IMR-90 (cell line): ENCODE data around the gene RAET1E. TPM values are rescaled to one million over a fixed set of nuclear protein-coding genes. Genes with fewer than 3 reads are reported as not detected.

ENCODE experiments used
- ATAC-seq: fragments of 200-7000 bp; cut with Tn5 transposase; 2 replicates; pipeline ENCODE4 v1.9.1; 2020; ENCODE audit warnings: low read depth, mild to moderate bottlenecking, moderate library complexity
- BruUV-seq: library from RNA; stranded (reverse); fragments of 400-500 nt; replicated peaks from 2 replicates; lab custom pipeline; 2021; lab: Mats Ljungman, UMichigan
- CTCF ChIA-PET: fragments of 300-600 bp; formaldehyde crosslinking; extraction: SDS; loops from one replicate; lab custom pipeline; 2021; ENCODE audit warnings: antibody characterized with exemption; lab: Yijun Ruan, JAX
- POLR2A ChIA-PET: fragments of 300-600 bp; sonication (Branson Sonifier 250); formaldehyde crosslinking; loops from one replicate; lab custom pipeline; 2022; ENCODE audit warnings: antibody characterized with exemption; ENCODE audit not compliant: unreplicated experiment; lab: Charles Lee
- DNase-seq: peaks from one replicate; pipeline ENCODE4 v3.0.0; 2013
- H2AFZ ChIP-seq: replicated peaks from 2 replicates; pipeline ENCODE3; 2013; ENCODE audit warnings: low read length, mild to moderate bottlenecking; ENCODE audit not compliant: poor library complexity
- H2AK5ac ChIP-seq: 2 replicates; pipeline ENCODE4 v1.6.1; 2013; ENCODE audit warnings: low read depth, low read length, inconsistent platforms
- H2AK9ac ChIP-seq: replicated peaks from 2 replicates; pipeline ENCODE3; 2013; ENCODE audit warnings: mild to moderate bottlenecking, low read depth, low read length, moderate library complexity; ENCODE audit not compliant: poor library complexity
- H2BK120ac ChIP-seq: 2 replicates; pipeline ENCODE4 v1.6.1; 2013; ENCODE audit warnings: low read depth, low read length, inconsistent platforms
- H2BK15ac ChIP-seq: 3 replicates; pipeline ENCODE4 v1.6.1; 2013; ENCODE audit warnings: low read depth, low read length, inconsistent platforms
- H2BK20ac ChIP-seq: 2 replicates; pipeline ENCODE4 v1.6.1; 2013; ENCODE audit warnings: low read depth, mild to moderate bottlenecking, inconsistent platforms, low read length, moderate library complexity
- H2BK5ac ChIP-seq: 2 replicates; pipeline ENCODE4 v1.6.1; 2013; ENCODE audit warnings: mild to moderate bottlenecking, low read depth, low read length, inconsistent platforms; ENCODE audit not compliant: poor library complexity, severe bottlenecking
- H3K14ac ChIP-seq: replicated peaks from 2 replicates; pipeline ENCODE4 v1.6.1; 2013; ENCODE audit warnings: low read depth, low read length, inconsistent platforms
- H3K18ac ChIP-seq: 2 replicates; pipeline ENCODE4 v1.6.1; 2013; ENCODE audit warnings: low read depth, low read length, control low read depth
- H3K23ac ChIP-seq: 2 replicates; pipeline ENCODE4 v1.6.1; 2013; ENCODE audit warnings: low read depth, low read length, inconsistent platforms
- H3K27ac ChIP-seq: 2 replicates; pipeline ENCODE4 v1.5.1; 2013; ENCODE audit warnings: mild to moderate bottlenecking, control low read depth, low read length; ENCODE audit not compliant: insufficient read depth
- H3K27me3 ChIP-seq: 2 replicates; pipeline ENCODE4 v1.6.1; 2013; ENCODE audit warnings: low read length; ENCODE audit not compliant: control insufficient read depth, insufficient read depth
- H3K36me3 ChIP-seq: 2 replicates; pipeline ENCODE4 v1.6.1; 2013; ENCODE audit warnings: low read length, mixed read lengths; ENCODE audit not compliant: control insufficient read depth, insufficient read depth
- H3K4ac ChIP-seq: 2 replicates; pipeline ENCODE4 v1.6.1; 2013; ENCODE audit warnings: low read depth, low read length, inconsistent platforms
- H3K4me1 ChIP-seq: 2 replicates; pipeline ENCODE4 v1.6.1; 2013; ENCODE audit warnings: low read length, mixed read lengths; ENCODE audit not compliant: control insufficient read depth, insufficient read depth
- H3K4me2 ChIP-seq: 2 replicates; pipeline ENCODE4 v1.6.1; 2013; ENCODE audit warnings: low read depth, mild to moderate bottlenecking, control low read depth, low read length, moderate library complexity
- H3K4me3 ChIP-seq: 2 replicates; pipeline ENCODE4 v1.5.1; 2013; ENCODE audit warnings: low read depth, mild to moderate bottlenecking, control low read depth, low read length, moderate library complexity; ENCODE audit not compliant: insufficient read depth
- H3K56ac ChIP-seq: 2 replicates; pipeline ENCODE4 v1.6.1; 2013; ENCODE audit warnings: low read length, inconsistent platforms; ENCODE audit not compliant: insufficient read depth; ENCODE audit errors: extremely low read depth
- H3K79me1 ChIP-seq, 2 experiments: 2 replicates each; pipeline ENCODE4 v1.6.1; 2013; ENCODE audit warnings: low read length in 2 of 2, inconsistent platforms in 1 of 2, low read depth in 1 of 2
- H3K9ac ChIP-seq: 2 replicates; pipeline ENCODE4 v1.6.1; 2013; ENCODE audit warnings: low read depth, low read length, control low read depth
- H3K9me1 ChIP-seq: 2 replicates; pipeline ENCODE4 v1.6.1; 2013; ENCODE audit warnings: low read length, inconsistent platforms; ENCODE audit not compliant: insufficient read depth
- H3K9me3 ChIP-seq: 2 replicates; pipeline ENCODE4 v1.6.1; 2013; ENCODE audit warnings: low read length; ENCODE audit not compliant: control insufficient read depth, insufficient read depth
- H4K20me1 ChIP-seq: 2 replicates; pipeline ENCODE4 v1.6.1; 2013; ENCODE audit warnings: low read length, inconsistent platforms; ENCODE audit not compliant: insufficient read depth
- H4K5ac ChIP-seq: 2 replicates; pipeline ENCODE4 v1.6.1; 2013; ENCODE audit warnings: mild to moderate bottlenecking, low read depth, low read length, control low read depth
- H4K8ac ChIP-seq, 2 experiments: 2 replicates each; pipeline ENCODE4 v1.6.1; 2013; ENCODE audit warnings: low read depth in 2 of 2, low read length in 2 of 2, control low read depth in 1 of 2, inconsistent platforms in 1 of 2
- H4K91ac ChIP-seq: 2 replicates; pipeline ENCODE4 v1.6.1; 2013; ENCODE audit warnings: low read depth, low read length, inconsistent platforms; ENCODE audit not compliant: insufficient read depth
- BHLHE40 ChIP-seq: fragments of 150-350 bp; IDR thresholded peaks from 2 replicates; pipeline ENCODE4 v1.6.1; 2016; ENCODE audit warnings: mild to moderate bottlenecking, low read depth, low read length
- CEBPB ChIP-seq: IDR thresholded peaks from 2 replicates; pipeline ENCODE4 v1.6.1; 2012; ENCODE audit warnings: low read depth, low read length, improper control_type of control experiment
- CHD1 ChIP-seq: IDR thresholded peaks from 2 replicates; pipeline ENCODE4 v1.6.1; 2012; ENCODE audit warnings: low read depth, low read length, improper control_type of control experiment
- FOS ChIP-seq: fragments of 150-350 bp; IDR thresholded peaks from 2 replicates; pipeline ENCODE4 v1.6.1; 2016; ENCODE audit warnings: low read depth, low read length
- MAFK ChIP-seq: IDR thresholded peaks from 2 replicates; pipeline ENCODE4 v1.6.1; 2012; ENCODE audit warnings: low read depth, low read length, improper control_type of control experiment
- MAZ ChIP-seq: IDR thresholded peaks from 2 replicates; pipeline ENCODE4 v1.6.1; 2012; ENCODE audit warnings: low read depth, mild to moderate bottlenecking, low read length, improper control_type of control experiment, moderate library complexity, borderline replicate concordance
- MXI1 ChIP-seq: IDR thresholded peaks from 2 replicates; pipeline ENCODE4 v1.6.1; 2012; ENCODE audit warnings: low read depth, mild to moderate bottlenecking, low read length, moderate library complexity, borderline replicate concordance
- NFE2L2 ChIP-seq: fragments of 150-350 bp; IDR thresholded peaks from 2 replicates; pipeline ENCODE4 v1.6.1; 2016; ENCODE audit warnings: low read depth, mild to moderate bottlenecking, low read length
- POLR2A ChIP-seq: IDR thresholded peaks from 2 replicates; pipeline ENCODE4 v1.6.1; 2012; ENCODE audit warnings: mild to moderate bottlenecking, low read depth, low read length
- RAD21 ChIP-seq: IDR thresholded peaks from 2 replicates; pipeline ENCODE4 v1.6.1; 2012; ENCODE audit warnings: low read length, improper control_type of control experiment
- RCOR1 ChIP-seq: IDR thresholded peaks from 2 replicates; pipeline ENCODE4 v1.6.1; 2012; ENCODE audit warnings: mild to moderate bottlenecking, low read length, improper control_type of control experiment; ENCODE audit not compliant: insufficient replicate concordance
- RFX5 ChIP-seq: IDR thresholded peaks from 2 replicates; pipeline ENCODE4 v1.8.0; 2012; ENCODE audit warnings: low read depth, mild to moderate bottlenecking, low read length, moderate library complexity
- SMC3 ChIP-seq: fragments of 150-350 bp; IDR thresholded peaks from 2 replicates; pipeline ENCODE4 v1.6.1; 2016; ENCODE audit warnings: low read depth, mild to moderate bottlenecking, antibody characterized with exemption, low read length, moderate library complexity
- USF2 ChIP-seq: fragments of 150-350 bp; IDR thresholded peaks from 2 replicates; pipeline ENCODE4 v1.6.1; 2017; ENCODE audit warnings: mild to moderate bottlenecking, antibody characterized with exemption, low read length, low read depth
- WGBS, 2 experiments: methylation state at CpG; one replicate each; pipeline versions ENCODE4 v1.1.5 to v1.1.7; 2013; ENCODE audit warnings: missing lambda C conversion rate in 2 of 2; ENCODE audit not compliant: insufficient read length in 1 of 2; ENCODE audit errors: extremely low coverage in 2 of 2; 5-methylcytosine and 5-hydroxymethylcytosine counted together
- dilution Hi-C: fragments of 300-500 bp; cut with HindIII; formaldehyde crosslinking; loops from one replicate; pipeline ENCODE4 v1.14.3; 2018; ENCODE audit warnings: low sequenced_read_pairs; ENCODE audit not compliant: unreplicated experiment
- in situ Hi-C: fragments of 300-500 bp; cut with MboI; formaldehyde crosslinking; loops from 3 replicates; pipeline ENCODE4 v1.14.3; 2019; ENCODE audit warnings: low sequenced_read_pairs, inconsistent platforms, mixed read lengths
- intact Hi-C: fragments of 100-400 bp; cut with micrococcal nuclease; formaldehyde crosslinking; loops from 2 replicates; pipeline ENCODE4 v1.10.0; 2022
- polyA plus RNA-seq, 3 experiments: library from polyadenylated mRNA; depleted of rRNA; stranded (reverse); fragments of >200 nt; gene quantifications; 2 replicates each; pipeline ENCODE4 v1.2.3, GENCODE V29; 2012; ENCODE audit warnings: low replicate concordance in 1 of 3
- total RNA-seq: library from RNA; depleted of rRNA; stranded (reverse); fragments of >200 nt; gene quantifications from 2 replicates; pipeline ENCODE4 v1.2.3, GENCODE V29; 2012
- TF ChIP-seq, protein P1 (sequence below): fragments of 150-350 bp; IDR thresholded peaks from 2 replicates; pipeline ENCODE4 v1.6.1; 2016; ENCODE audit warnings: low read depth, mild to moderate bottlenecking, low read length, moderate library complexity, borderline replicate concordance

RAET1E gene
- total and polyA plus RNA-seq, 2 of the 4 experiments (the other 2 are of a cell fraction): not detected

GRCh38 chr6:149924933-149925252 lies 27.0 kb upstream of the RAET1E start:
- Histone ChIP-seq H3K4ac (no peak overlapping the region), H3K9me3 (no peaks in the 10 kb centered on the region), H3K79me1 (no peaks in the 10 kb centered on the region), H3K23ac (no peak overlapping the region), H4K20me1 (no peaks in the 10 kb centered on the region), H3K4me2 (no peak overlapping the region), H4K91ac (no peak overlapping the region), H3K4me1 (peaks cover 2% of the 10 kb centered on the region; the same call in 1 of the 2 replicates), H3K14ac (no peak overlapping the region), H4K8ac (peak overlapping the region in 1 of 2 experiments; percentile 92; a peak in 1 of 4 replicates), H3K27me3 (peaks cover 8% of the 10 kb centered on the region), H2AK9ac (peak overlapping the region; percentile 42), H3K9ac (no peak overlapping the region), H3K18ac (no peak overlapping the region), H2AK5ac (no peak overlapping the region), H3K56ac (no peak overlapping the region), H4K5ac (no peak overlapping the region), H3K4me3 (no peak overlapping the region), H3K27ac (no peak overlapping the region), H2AFZ (peak overlapping the region; percentile 97), H3K36me3 (no peaks in the 10 kb centered on the region), H2BK15ac (no peak overlapping the region), H2BK5ac (no peak overlapping the region), H2BK20ac (no peak overlapping the region), H2BK120ac (no peak overlapping the region), H3K9me1 (no peaks in the 10 kb centered on the region)
- in situ Hi-C loops (loop anchor here (5.0 to 25.0 kb wide), 5 partner anchors 58 to 412 kb away; partner anchors contain the start of gene PPIL4), dilution Hi-C loops (no loop called here), intact Hi-C loops (no loop called here)
- ATAC-seq (no peak), DNase-seq (no peak)
- no peak for TF ChIP-seq RFX5
- no peak for TF ChIP-seq FOS
- TF ChIP-seq CHD1: no peak
- no peak for TF ChIP-seq RAD21
- no peak for TF ChIP-seq POLR2A
- TF ChIP-seq MAFK: no peak
- TF ChIP-seq RCOR1: no peak
- no peak for TF ChIP-seq NFE2L2
- no peak for TF ChIP-seq CEBPB
- TF ChIP-seq MAZ: no peak
- TF ChIP-seq SMC3: no peak
- no peak for TF ChIP-seq BHLHE40
- TF ChIP-seq USF2: no peak
- TF ChIP-seq, protein P1, sequence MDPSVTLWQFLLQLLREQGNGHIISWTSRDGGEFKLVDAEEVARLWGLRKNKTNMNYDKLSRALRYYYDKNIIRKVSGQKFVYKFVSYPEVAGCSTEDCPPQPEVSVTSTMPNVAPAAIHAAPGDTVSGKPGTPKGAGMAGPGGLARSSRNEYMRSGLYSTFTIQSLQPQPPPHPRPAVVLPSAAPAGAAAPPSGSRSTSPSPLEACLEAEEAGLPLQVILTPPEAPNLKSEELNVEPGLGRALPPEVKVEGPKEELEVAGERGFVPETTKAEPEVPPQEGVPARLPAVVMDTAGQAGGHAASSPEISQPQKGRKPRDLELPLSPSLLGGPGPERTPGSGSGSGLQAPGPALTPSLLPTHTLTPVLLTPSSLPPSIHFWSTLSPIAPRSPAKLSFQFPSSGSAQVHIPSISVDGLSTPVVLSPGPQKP: no peak
- no peak for TF ChIP-seq MXI1
- CTCF ChIA-PET: interaction anchor here (1.1 to 1.4 kb wide), 2 partner anchors 8 to 91 kb away, joined by 3 to 4 read pairs; no protein-coding TSS in a partner anchor
- BruUV-seq: no TSS peak
- POLR2A ChIA-PET: no interaction called here
- WGBS, 2 experiments: 86% methylated on average over 2 of the region's 4 CpGs; no CpG with 5 or more reads in 1 of the 2 experiments
